ENCODE data around the gene CAPN9.
A peak's percentile ranks its signal among the peaks of the same experiment; 100 is the strongest.

CAPN9 gene

DNA sequence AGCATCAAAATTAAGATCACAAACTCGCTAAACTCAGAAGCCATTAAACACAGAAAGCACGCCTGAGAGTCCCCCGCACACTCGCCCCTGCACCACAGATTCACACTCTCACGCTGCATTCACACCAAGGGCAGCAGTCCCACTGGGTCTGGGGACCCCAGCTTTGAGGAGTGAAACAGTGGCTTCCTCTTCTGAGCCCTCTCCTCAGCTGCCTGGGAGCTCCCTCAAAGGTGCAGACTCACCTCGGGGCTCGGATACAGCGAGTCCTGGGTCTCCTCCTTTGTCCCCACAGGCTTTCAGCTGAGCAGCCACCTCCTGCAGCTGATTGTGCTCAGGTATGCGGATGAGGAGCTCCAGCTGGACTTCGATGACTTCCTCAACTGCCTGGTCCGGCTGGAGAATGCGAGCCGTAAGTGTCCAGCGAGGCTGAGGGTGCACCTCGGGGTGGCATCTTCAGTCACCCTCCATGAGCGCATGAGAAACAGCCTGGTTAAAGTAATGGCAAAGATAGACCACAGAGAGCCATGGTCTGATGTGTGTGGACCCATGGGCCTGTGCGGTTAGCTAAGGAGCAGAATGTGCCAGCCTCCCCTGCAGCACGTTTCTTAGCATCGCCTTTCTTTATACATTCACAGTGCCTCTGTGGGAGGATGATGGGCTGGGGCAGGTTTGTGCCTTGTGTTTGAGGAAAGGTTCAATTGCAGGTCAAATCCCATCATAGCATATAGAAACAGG, 47.9 kb downstream of the CAPN9 start:
- Histone ChIP-seq H3K9me3 (ENCODE audit: control insufficient read depth in 1 of 2, low read length in 2 of 2) (no peaks in the 10 kb centered on the region), H3K4me1 (ENCODE audit: control insufficient read depth in 1 of 2, insufficient read depth in 2 of 2, low read length in 2 of 2) (peaks cover 0 to 3% of the 10 kb centered on the region in 2 donors)

GRCh38 chr1:230796626-230797025, 49.4 kb downstream of the CAPN9 start:
- Histone ChIP-seq H3K4me3 (ENCODE audit: low read depth in 1 of 2, low read length in 2 of 2) (no peak overlapping the region), H3K4me1 (ENCODE audit: control insufficient read depth in 1 of 2, insufficient read depth in 2 of 2, low read length in 2 of 2) (peaks cover 0 to 3% of the 10 kb centered on the region in 2 donors), H3K9me3 (ENCODE audit: control insufficient read depth in 1 of 2, low read length in 2 of 2) (no peaks in the 10 kb centered on the region), H3K27me3 (ENCODE audit: low read depth, low read length) (no peaks in the 10 kb centered on the region), H3K27ac (ENCODE audit: low read length) (no peak overlapping the region), H3K36me3 (ENCODE audit: control insufficient read depth in 1 of 2, insufficient read depth in 2 of 2, low read length in 2 of 2) (no peaks in the 10 kb centered on the region)

More for the DNA sequence above, 47.9 kb downstream of the CAPN9 start:
- Histone ChIP-seq H3K27ac (ENCODE audit: low read length) (no peak overlapping the region), H3K36me3 (ENCODE audit: control insufficient read depth in 1 of 2, insufficient read depth in 2 of 2, low read length in 2 of 2) (no peaks in the 10 kb centered on the region), H3K4me3 (ENCODE audit: low read depth in 1 of 2, low read length in 2 of 2) (no peak overlapping the region), H3K27me3 (ENCODE audit: low read depth, low read length) (no peaks in the 10 kb centered on the region)

DNA sequence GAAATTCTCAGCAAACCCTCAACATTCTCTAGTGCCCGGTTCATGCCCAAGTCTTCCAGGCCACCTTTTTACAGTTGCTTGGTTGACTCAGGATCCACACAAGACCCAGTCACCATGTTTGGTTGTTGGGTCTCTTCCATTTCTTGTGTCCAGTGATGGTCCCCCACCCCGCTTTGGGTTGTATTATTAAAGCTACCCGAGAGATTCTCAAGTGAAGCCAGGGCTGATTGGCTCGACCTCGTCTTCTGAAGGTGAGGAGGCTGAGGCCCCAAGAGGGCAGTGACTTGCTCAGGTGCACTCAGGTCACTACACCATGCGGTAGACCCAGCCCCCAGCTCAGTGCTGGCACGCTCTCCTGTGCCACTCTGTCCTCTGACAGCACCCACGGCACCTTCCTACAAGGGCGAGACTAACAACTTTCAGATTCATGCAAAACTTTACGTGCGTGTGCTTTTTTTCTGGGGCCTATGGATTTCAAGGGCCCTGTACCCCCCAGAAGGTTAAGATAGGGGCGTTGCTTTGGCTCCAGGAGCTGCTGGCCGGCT, 50.3 kb downstream of the CAPN9 start:
- no peaks in the 10 kb centered on the region for H3K9me3 ChIP-seq (ENCODE audit: control insufficient read depth in 1 of 2, low read length in 2 of 2)
- no peaks in the 10 kb centered on the region for H3K27me3 ChIP-seq (ENCODE audit: low read depth, low read length)
- H3K36me3 ChIP-seq (ENCODE audit: control insufficient read depth in 1 of 2, insufficient read depth in 2 of 2, low read length in 2 of 2): no peaks in the 10 kb centered on the region
- no peak overlapping the region for H3K27ac ChIP-seq (ENCODE audit: low read length)
- no peak overlapping the region for H3K4me3 ChIP-seq (ENCODE audit: low read depth in 1 of 2, low read length in 2 of 2)
- peaks cover 0 to 3% of the 10 kb centered on the region in 2 donors for H3K4me1 ChIP-seq (ENCODE audit: control insufficient read depth in 1 of 2, insufficient read depth in 2 of 2, low read length in 2 of 2)

DNA sequence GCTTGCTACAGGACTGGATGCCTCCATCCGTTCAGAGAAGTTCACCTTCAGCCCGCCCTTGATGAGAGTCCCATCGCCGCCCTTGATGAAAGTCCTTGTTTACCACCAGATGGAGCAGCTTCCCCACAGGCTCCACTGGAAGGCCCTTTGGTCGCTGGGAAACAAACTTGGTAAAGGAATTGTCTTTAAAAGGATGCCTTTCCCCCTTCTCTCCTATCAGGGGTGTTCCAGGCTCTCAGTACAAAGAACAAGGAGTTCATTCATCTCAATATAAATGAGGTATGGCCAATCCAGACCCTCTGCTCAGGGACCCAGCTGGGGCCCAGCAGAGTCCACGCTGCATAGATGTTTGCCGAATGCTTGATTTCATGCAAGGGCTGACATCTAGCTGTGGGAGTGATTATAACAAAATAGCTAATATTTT, 50.8 kb downstream of the CAPN9 start:
- Histone ChIP-seq H3K27me3 (ENCODE audit: low read depth, low read length) (no peaks in the 10 kb centered on the region), H3K27ac (ENCODE audit: low read length) (no peak overlapping the region), H3K36me3 (ENCODE audit: control insufficient read depth in 1 of 2, insufficient read depth in 2 of 2, low read length in 2 of 2) (no peaks in the 10 kb centered on the region), H3K4me3 (ENCODE audit: low read depth in 1 of 2, low read length in 2 of 2) (no peak overlapping the region), H3K4me1 (ENCODE audit: control insufficient read depth in 1 of 2, insufficient read depth in 2 of 2, low read length in 2 of 2) (peaks cover 0 to 3% of the 10 kb centered on the region in 2 donors), H3K9me3 (ENCODE audit: control insufficient read depth in 1 of 2, low read length in 2 of 2) (no peaks in the 10 kb centered on the region)

GRCh38 chr1:230798491-230798890, 51.3 kb downstream of the CAPN9 start:
- Histone ChIP-seq H3K4me1 (ENCODE audit: control insufficient read depth in 1 of 2, insufficient read depth in 2 of 2, low read length in 2 of 2) (peaks cover 0 to 3% of the 10 kb centered on the region in 2 donors), H3K9me3 (ENCODE audit: control insufficient read depth in 1 of 2, low read length in 2 of 2) (no peaks in the 10 kb centered on the region), H3K27ac (ENCODE audit: low read length) (no peak overlapping the region), H3K36me3 (ENCODE audit: control insufficient read depth in 1 of 2, insufficient read depth in 2 of 2, low read length in 2 of 2) (no peaks in the 10 kb centered on the region), H3K4me3 (ENCODE audit: low read depth in 1 of 2, low read length in 2 of 2) (no peak overlapping the region), H3K27me3 (ENCODE audit: low read depth, low read length) (no peaks in the 10 kb centered on the region)

DNA sequence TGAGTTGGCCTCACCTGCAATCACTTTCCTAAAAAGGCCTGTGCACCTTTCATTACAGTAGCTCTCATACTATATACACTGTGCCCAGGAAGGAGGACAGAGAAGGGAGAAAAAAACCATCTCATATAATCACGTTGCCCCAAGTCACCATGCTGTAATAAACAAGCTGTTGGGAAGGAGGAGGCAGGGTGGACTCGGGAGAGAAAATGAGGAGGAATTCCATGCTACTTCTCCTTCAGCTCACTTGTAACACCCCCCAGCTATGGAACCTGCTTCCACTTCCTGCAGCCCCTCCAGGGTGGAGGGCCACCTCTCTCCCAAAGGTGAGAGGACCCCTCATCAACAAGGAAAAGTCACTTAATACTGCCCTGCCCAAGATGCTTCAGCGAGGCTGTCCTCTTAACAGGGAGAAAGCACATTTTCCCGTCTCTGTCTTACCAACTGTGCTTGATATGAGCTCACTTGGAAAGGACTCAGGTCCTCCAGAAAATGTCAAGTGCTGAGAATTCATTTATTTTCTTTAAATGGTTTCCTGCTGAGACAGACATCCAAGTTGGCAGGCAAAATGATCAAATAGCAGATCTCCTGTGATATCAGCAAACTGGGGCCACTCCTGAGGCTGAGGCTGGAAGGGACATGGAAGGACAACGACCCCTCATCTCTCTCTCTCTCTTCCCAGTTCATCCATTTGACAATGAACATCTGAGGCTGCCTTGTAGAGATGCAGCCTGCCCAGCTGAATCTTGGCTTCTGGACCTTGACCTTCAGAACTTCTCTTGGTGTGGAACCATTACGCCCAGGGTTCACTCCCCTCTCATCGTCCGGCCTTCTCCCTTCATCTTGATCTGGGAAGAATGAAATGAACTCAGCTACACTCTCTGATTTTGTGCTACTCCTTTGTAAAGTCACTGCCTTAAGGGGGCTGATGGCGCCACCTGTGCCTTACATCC, 54.0 kb downstream of the CAPN9 start:
- H3K27me3 ChIP-seq (ENCODE audit: low read depth, low read length): no peaks in the 10 kb centered on the region
- no peak overlapping the region for H3K4me3 ChIP-seq (ENCODE audit: low read depth in 1 of 2, low read length in 2 of 2)
- H3K27ac ChIP-seq (ENCODE audit: low read length): no peak overlapping the region
- H3K4me1 ChIP-seq (ENCODE audit: control insufficient read depth in 1 of 2, insufficient read depth in 2 of 2, low read length in 2 of 2): peaks cover 0 to 3% of the 10 kb centered on the region in 2 donors
- no peaks in the 10 kb centered on the region for H3K9me3 ChIP-seq (ENCODE audit: control insufficient read depth in 1 of 2, low read length in 2 of 2)
- H3K36me3 ChIP-seq (ENCODE audit: control insufficient read depth in 1 of 2, insufficient read depth in 2 of 2, low read length in 2 of 2): no peaks in the 10 kb centered on the region

DNA sequence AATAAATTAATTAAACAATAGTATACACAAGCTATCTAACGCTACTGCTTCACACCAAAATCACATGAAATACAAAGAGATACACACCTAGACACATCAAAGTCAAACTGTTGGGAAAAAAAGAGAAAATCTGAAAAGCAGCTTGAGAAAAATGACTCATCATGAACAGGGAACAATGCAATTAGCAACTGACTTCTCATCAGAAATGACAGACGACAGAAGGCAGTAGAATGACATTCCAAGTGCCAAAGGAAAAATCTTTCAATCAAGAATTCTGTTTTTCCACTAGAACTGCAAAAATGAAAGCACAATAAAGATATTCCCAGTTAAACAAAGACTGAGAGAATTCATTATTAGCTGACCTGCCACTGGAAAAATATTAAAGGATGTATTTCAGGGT, 57.2 kb downstream of the CAPN9 start:
- Histone ChIP-seq H3K9me3 (ENCODE audit: control insufficient read depth in 1 of 2, low read length in 2 of 2) (no peaks in the 10 kb centered on the region), H3K27me3 (ENCODE audit: low read depth, low read length) (no peaks in the 10 kb centered on the region), H3K4me1 (ENCODE audit: control insufficient read depth in 1 of 2, insufficient read depth in 2 of 2, low read length in 2 of 2) (no peaks in the 10 kb centered on the region), H3K27ac (ENCODE audit: low read length) (no peak overlapping the region), H3K36me3 (ENCODE audit: control insufficient read depth in 1 of 2, insufficient read depth in 2 of 2, low read length in 2 of 2) (no peaks in the 10 kb centered on the region), H3K4me3 (ENCODE audit: low read depth in 1 of 2, low read length in 2 of 2) (no peak overlapping the region)

GRCh38 chr1:230806552-230806951, 59.4 kb downstream of the CAPN9 start:
- H3K27me3 ChIP-seq (ENCODE audit: low read depth, low read length): no peaks in the 10 kb centered on the region
- no peaks in the 10 kb centered on the region for H3K4me1 ChIP-seq (ENCODE audit: control insufficient read depth in 1 of 2, insufficient read depth in 2 of 2, low read length in 2 of 2)
- no peak overlapping the region for H3K4me3 ChIP-seq (ENCODE audit: low read depth in 1 of 2, low read length in 2 of 2)
- H3K27ac ChIP-seq (ENCODE audit: low read length): no peak overlapping the region
- no peaks in the 10 kb centered on the region for H3K36me3 ChIP-seq (ENCODE audit: control insufficient read depth in 1 of 2, insufficient read depth in 2 of 2, low read length in 2 of 2)
- no peaks in the 10 kb centered on the region for H3K9me3 ChIP-seq (ENCODE audit: control insufficient read depth in 1 of 2, low read length in 2 of 2)

DNA sequence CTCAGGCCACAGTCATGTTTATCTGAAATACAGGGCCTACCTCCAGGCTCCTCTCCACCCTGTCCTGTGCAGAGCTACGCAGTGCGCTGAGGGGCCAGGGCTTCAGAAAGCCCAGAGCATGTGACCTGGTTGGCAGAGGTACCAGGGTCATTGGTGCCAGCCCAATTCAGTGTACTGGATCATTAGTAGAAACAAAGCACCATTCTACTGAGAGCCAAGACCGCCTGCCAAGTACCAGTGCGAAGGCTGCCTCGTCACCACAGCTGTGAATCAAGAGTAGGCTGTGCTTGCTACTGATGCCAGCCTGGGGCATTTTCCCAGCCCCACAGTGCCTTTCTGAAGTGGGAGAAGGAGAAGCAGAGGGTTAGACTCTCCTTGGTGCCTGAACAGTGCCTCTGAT, 59.8 kb downstream of the CAPN9 start:
- Histone ChIP-seq H3K36me3 (ENCODE audit: control insufficient read depth in 1 of 2, insufficient read depth in 2 of 2, low read length in 2 of 2) (no peaks in the 10 kb centered on the region), H3K27me3 (ENCODE audit: low read depth, low read length) (no peaks in the 10 kb centered on the region), H3K9me3 (ENCODE audit: control insufficient read depth in 1 of 2, low read length in 2 of 2) (no peaks in the 10 kb centered on the region), H3K4me1 (ENCODE audit: control insufficient read depth in 1 of 2, insufficient read depth in 2 of 2, low read length in 2 of 2) (no peaks in the 10 kb centered on the region), H3K4me3 (ENCODE audit: low read depth in 1 of 2, low read length in 2 of 2) (no peak overlapping the region), H3K27ac (ENCODE audit: low read length) (peak overlapping the region; percentile 20)

DNA sequence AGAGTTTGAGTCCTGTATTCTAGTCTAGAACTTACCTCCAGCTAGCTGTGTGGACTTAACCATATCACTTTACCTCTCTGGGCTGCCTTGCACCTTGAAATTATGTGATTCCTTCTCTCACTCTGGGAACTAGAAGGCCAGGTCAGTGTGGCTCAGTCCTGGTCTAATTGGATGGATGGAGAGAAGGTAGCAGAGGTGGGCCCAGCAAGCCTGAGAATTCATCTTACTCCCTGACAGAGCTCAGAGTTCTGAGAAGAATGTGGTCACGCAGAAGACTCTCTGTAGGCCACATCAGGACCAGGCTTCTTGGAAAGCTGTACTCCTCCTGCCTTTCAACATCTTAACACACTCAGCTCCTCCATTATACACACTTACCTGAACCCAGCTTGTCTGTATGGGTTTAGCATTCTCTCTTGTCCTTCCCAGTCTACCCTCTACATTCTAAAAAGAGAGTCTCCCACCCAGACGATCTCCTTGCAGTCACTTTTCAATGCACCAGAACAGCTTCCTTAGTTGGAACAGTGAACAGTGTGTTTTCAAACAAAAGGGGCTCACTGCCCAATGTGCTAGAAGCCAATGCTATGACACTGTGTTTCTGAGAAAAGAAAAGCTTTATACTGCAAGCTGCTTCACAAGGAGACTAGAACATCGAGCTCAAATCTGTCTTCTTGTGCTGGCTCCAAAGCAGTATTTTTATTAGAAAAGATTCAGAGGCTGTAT, 60.5 kb downstream of the CAPN9 start:
- H3K9me3 ChIP-seq (ENCODE audit: control insufficient read depth in 1 of 2, low read length in 2 of 2): peaks cover 0 to 4% of the 10 kb centered on the region in 2 donors
- H3K4me3 ChIP-seq (ENCODE audit: low read depth in 1 of 2, low read length in 2 of 2): no peak overlapping the region
- H3K27me3 ChIP-seq (ENCODE audit: low read depth, low read length): no peaks in the 10 kb centered on the region
- H3K27ac ChIP-seq (ENCODE audit: low read length): peak overlapping the region; percentile 20
- H3K4me1 ChIP-seq (ENCODE audit: control insufficient read depth in 1 of 2, insufficient read depth in 2 of 2, low read length in 2 of 2): no peaks in the 10 kb centered on the region
- no peaks in the 10 kb centered on the region for H3K36me3 ChIP-seq (ENCODE audit: control insufficient read depth in 1 of 2, insufficient read depth in 2 of 2, low read length in 2 of 2)
